IMR-90 (cell line): ENCODE data around the gene TRAF3. TPM values are rescaled to one million over a fixed set of nuclear protein-coding genes. Genes with fewer than 3 reads are reported as not detected.

Experiments
- ATAC-seq: fragments of 200-7000 bp; cut with Tn5 transposase; 2 replicates; pipeline ENCODE4 v1.9.1; 2020; ENCODE audit warnings: low read depth, mild to moderate bottlenecking, moderate library complexity
- BruUV-seq: library from RNA; stranded (reverse); fragments of 400-500 nt; replicated peaks from 2 replicates; lab custom pipeline; 2021; lab: Mats Ljungman, UMichigan
- CTCF ChIA-PET: fragments of 300-600 bp; formaldehyde crosslinking; extraction: SDS; loops from one replicate; lab custom pipeline; 2021; ENCODE audit warnings: antibody characterized with exemption; lab: Yijun Ruan, JAX
- POLR2A ChIA-PET: fragments of 300-600 bp; sonication (Branson Sonifier 250); formaldehyde crosslinking; loops from one replicate; lab custom pipeline; 2022; ENCODE audit warnings: antibody characterized with exemption; ENCODE audit not compliant: unreplicated experiment; lab: Charles Lee
- DNase-seq: peaks from one replicate; pipeline ENCODE4 v3.0.0; 2013
- H2AFZ ChIP-seq: replicated peaks from 2 replicates; pipeline ENCODE3; 2013; ENCODE audit warnings: low read length, mild to moderate bottlenecking; ENCODE audit not compliant: poor library complexity
- H2AK5ac ChIP-seq: 2 replicates; pipeline ENCODE4 v1.6.1; 2013; ENCODE audit warnings: low read depth, low read length, inconsistent platforms
- H2AK9ac ChIP-seq: replicated peaks from 2 replicates; pipeline ENCODE3; 2013; ENCODE audit warnings: mild to moderate bottlenecking, low read depth, low read length, moderate library complexity; ENCODE audit not compliant: poor library complexity
- H2BK120ac ChIP-seq: 2 replicates; pipeline ENCODE4 v1.6.1; 2013; ENCODE audit warnings: low read depth, low read length, inconsistent platforms
- H2BK15ac ChIP-seq: 3 replicates; pipeline ENCODE4 v1.6.1; 2013; ENCODE audit warnings: low read depth, low read length, inconsistent platforms
- H2BK20ac ChIP-seq: 2 replicates; pipeline ENCODE4 v1.6.1; 2013; ENCODE audit warnings: low read depth, mild to moderate bottlenecking, inconsistent platforms, low read length, moderate library complexity
- H2BK5ac ChIP-seq: 2 replicates; pipeline ENCODE4 v1.6.1; 2013; ENCODE audit warnings: mild to moderate bottlenecking, low read depth, low read length, inconsistent platforms; ENCODE audit not compliant: poor library complexity, severe bottlenecking
- H3K14ac ChIP-seq: replicated peaks from 2 replicates; pipeline ENCODE4 v1.6.1; 2013; ENCODE audit warnings: low read depth, low read length, inconsistent platforms
- H3K18ac ChIP-seq: 2 replicates; pipeline ENCODE4 v1.6.1; 2013; ENCODE audit warnings: low read depth, low read length, control low read depth
- H3K23ac ChIP-seq: 2 replicates; pipeline ENCODE4 v1.6.1; 2013; ENCODE audit warnings: low read depth, low read length, inconsistent platforms
- H3K27ac ChIP-seq: 2 replicates; pipeline ENCODE4 v1.5.1; 2013; ENCODE audit warnings: mild to moderate bottlenecking, control low read depth, low read length; ENCODE audit not compliant: insufficient read depth
- H3K27me3 ChIP-seq: 2 replicates; pipeline ENCODE4 v1.6.1; 2013; ENCODE audit warnings: low read length; ENCODE audit not compliant: control insufficient read depth, insufficient read depth
- H3K36me3 ChIP-seq: 2 replicates; pipeline ENCODE4 v1.6.1; 2013; ENCODE audit warnings: low read length, mixed read lengths; ENCODE audit not compliant: control insufficient read depth, insufficient read depth
- H3K4ac ChIP-seq: 2 replicates; pipeline ENCODE4 v1.6.1; 2013; ENCODE audit warnings: low read depth, low read length, inconsistent platforms
- H3K4me1 ChIP-seq: 2 replicates; pipeline ENCODE4 v1.6.1; 2013; ENCODE audit warnings: low read length, mixed read lengths; ENCODE audit not compliant: control insufficient read depth, insufficient read depth
- H3K4me2 ChIP-seq: 2 replicates; pipeline ENCODE4 v1.6.1; 2013; ENCODE audit warnings: low read depth, mild to moderate bottlenecking, control low read depth, low read length, moderate library complexity
- H3K4me3 ChIP-seq: 2 replicates; pipeline ENCODE4 v1.5.1; 2013; ENCODE audit warnings: low read depth, mild to moderate bottlenecking, control low read depth, low read length, moderate library complexity; ENCODE audit not compliant: insufficient read depth
- H3K56ac ChIP-seq: 2 replicates; pipeline ENCODE4 v1.6.1; 2013; ENCODE audit warnings: low read length, inconsistent platforms; ENCODE audit not compliant: insufficient read depth; ENCODE audit errors: extremely low read depth
- H3K79me1 ChIP-seq, 2 experiments: 2 replicates each; pipeline ENCODE4 v1.6.1; 2013; ENCODE audit warnings: low read length in 2 of 2, inconsistent platforms in 1 of 2, low read depth in 1 of 2
- H3K9ac ChIP-seq: 2 replicates; pipeline ENCODE4 v1.6.1; 2013; ENCODE audit warnings: low read depth, low read length, control low read depth
- H3K9me1 ChIP-seq: 2 replicates; pipeline ENCODE4 v1.6.1; 2013; ENCODE audit warnings: low read length, inconsistent platforms; ENCODE audit not compliant: insufficient read depth
- H3K9me3 ChIP-seq: 2 replicates; pipeline ENCODE4 v1.6.1; 2013; ENCODE audit warnings: low read length; ENCODE audit not compliant: control insufficient read depth, insufficient read depth
- H4K20me1 ChIP-seq: 2 replicates; pipeline ENCODE4 v1.6.1; 2013; ENCODE audit warnings: low read length, inconsistent platforms; ENCODE audit not compliant: insufficient read depth
- H4K5ac ChIP-seq: 2 replicates; pipeline ENCODE4 v1.6.1; 2013; ENCODE audit warnings: mild to moderate bottlenecking, low read depth, low read length, control low read depth
- H4K8ac ChIP-seq, 2 experiments: 2 replicates each; pipeline ENCODE4 v1.6.1; 2013; ENCODE audit warnings: low read depth in 2 of 2, low read length in 2 of 2, control low read depth in 1 of 2, inconsistent platforms in 1 of 2
- H4K91ac ChIP-seq: 2 replicates; pipeline ENCODE4 v1.6.1; 2013; ENCODE audit warnings: low read depth, low read length, inconsistent platforms; ENCODE audit not compliant: insufficient read depth
- BHLHE40 ChIP-seq: fragments of 150-350 bp; IDR thresholded peaks from 2 replicates; pipeline ENCODE4 v1.6.1; 2016; ENCODE audit warnings: mild to moderate bottlenecking, low read depth, low read length
- FOS ChIP-seq: fragments of 150-350 bp; IDR thresholded peaks from 2 replicates; pipeline ENCODE4 v1.6.1; 2016; ENCODE audit warnings: low read depth, low read length
- MAFK ChIP-seq: IDR thresholded peaks from 2 replicates; pipeline ENCODE4 v1.6.1; 2012; ENCODE audit warnings: low read depth, low read length, improper control_type of control experiment
- MAZ ChIP-seq: IDR thresholded peaks from 2 replicates; pipeline ENCODE4 v1.6.1; 2012; ENCODE audit warnings: low read depth, mild to moderate bottlenecking, low read length, improper control_type of control experiment, moderate library complexity, borderline replicate concordance
- MXI1 ChIP-seq: IDR thresholded peaks from 2 replicates; pipeline ENCODE4 v1.6.1; 2012; ENCODE audit warnings: low read depth, mild to moderate bottlenecking, low read length, moderate library complexity, borderline replicate concordance
- RAD21 ChIP-seq: IDR thresholded peaks from 2 replicates; pipeline ENCODE4 v1.6.1; 2012; ENCODE audit warnings: low read length, improper control_type of control experiment
- SMC3 ChIP-seq: fragments of 150-350 bp; IDR thresholded peaks from 2 replicates; pipeline ENCODE4 v1.6.1; 2016; ENCODE audit warnings: low read depth, mild to moderate bottlenecking, antibody characterized with exemption, low read length, moderate library complexity
- WGBS, 2 experiments: methylation state at CpG; one replicate each; pipeline versions ENCODE4 v1.1.5 to v1.1.7; 2013; ENCODE audit warnings: missing lambda C conversion rate in 2 of 2; ENCODE audit not compliant: insufficient read length in 1 of 2; ENCODE audit errors: extremely low coverage in 2 of 2; 5-methylcytosine and 5-hydroxymethylcytosine counted together
- dilution Hi-C: fragments of 300-500 bp; cut with HindIII; formaldehyde crosslinking; loops from one replicate; pipeline ENCODE4 v1.14.3; 2018; ENCODE audit warnings: low sequenced_read_pairs; ENCODE audit not compliant: unreplicated experiment
- in situ Hi-C: fragments of 300-500 bp; cut with MboI; formaldehyde crosslinking; loops from 3 replicates; pipeline ENCODE4 v1.14.3; 2019; ENCODE audit warnings: low sequenced_read_pairs, inconsistent platforms, mixed read lengths
- intact Hi-C: fragments of 100-400 bp; cut with micrococcal nuclease; formaldehyde crosslinking; loops from 2 replicates; pipeline ENCODE4 v1.10.0; 2022
- polyA plus RNA-seq, 3 experiments: library from polyadenylated mRNA; depleted of rRNA; stranded (reverse); fragments of >200 nt; gene quantifications; 2 replicates each; pipeline ENCODE4 v1.2.3, GENCODE V29; 2012; ENCODE audit warnings: low replicate concordance in 1 of 3
- total RNA-seq: library from RNA; depleted of rRNA; stranded (reverse); fragments of >200 nt; gene quantifications from 2 replicates; pipeline ENCODE4 v1.2.3, GENCODE V29; 2012

TRAF3 gene
- total and polyA plus RNA-seq, 2 of the 4 experiments (the other 2 are of a cell fraction) = 21.2 to 25.3 TPM

- Histone ChIP-seq H2BK15ac (no peak overlapping the region), H3K27ac (no peak overlapping the region; the same call in 1 of the 2 replicates), H3K4me2 (no peak overlapping the region), H3K9ac (no peak overlapping the region), H3K56ac (no peak overlapping the region), H3K9me3 (no peaks in the 10 kb centered on the region), H3K79me1 (peaks cover 45 to 81% of the 10 kb centered on the region in 2 experiments), H3K23ac (no peak overlapping the region), H3K4ac (0 out of 2 replicates have a peak overlapping the region, but pooled peaks have one; percentile 7), H3K18ac (peak overlapping the region; percentile 38), H2AK9ac (no peak overlapping the region), H3K9me1 (peaks cover 24% of the 10 kb centered on the region), H3K36me3 (no peaks in the 10 kb centered on the region), H2AK5ac (peak overlapping the region; percentile 68), H2BK120ac (peak overlapping the region; percentile 47), H2AFZ (no peak overlapping the region), H2BK5ac (no peak overlapping the region), H3K14ac (peak overlapping the region; percentile 17; the same call in 1 of the 2 replicates), H3K27me3 (no peaks in the 10 kb centered on the region), H4K20me1 (peaks cover 58% of the 10 kb centered on the region), H4K91ac (peak overlapping the region; percentile 86), H4K5ac (0 out of 2 replicates have a peak overlapping the region, but pooled peaks have one; percentile 10), H3K4me3 (no peak overlapping the region), H3K4me1 (peaks cover 17% of the 10 kb centered on the region), H4K8ac (peak overlapping the region; percentile 34 to 47; a peak in 1 of 4 replicates), H2BK20ac (peak overlapping the region; percentile 20; the same call in 1 of the 2 replicates)
- ChIA-PET CTCF (no interaction called here), POLR2A (no interaction called here)
- in situ Hi-C loops = no loop called here
- TF ChIP-seq SMC3 = 0 out of 2 replicates have a peak, but pooled peaks have one; percentile 6
- TF ChIP-seq RAD21 = no peak
- no peak for TF ChIP-seq MXI1
- no peak for TF ChIP-seq FOS
- no peak for TF ChIP-seq MAZ
- peak; percentile 6; the same call in 1 of the 2 replicates for TF ChIP-seq BHLHE40
- no peak for TF ChIP-seq MAFK
- DNase-seq (peak; percentile 90), ATAC-seq (peak; percentile 79)
- WGBS, 2 experiments = 79% methylated on average over 2 of the region's 8 CpGs; no CpG with 5 or more reads in 1 of the 2 experiments
- BruUV-seq = no TSS peak
- dilution Hi-C loops = no loop called here
- intact Hi-C loops = loop anchor here (1.0 to 5.0 kb wide), 2 partner anchors 29 to 92 kb away; no protein-coding TSS in a partner anchor
Measured at GRCh38 chr14:102799684-102800562, 22.7 kb downstream of the TRAF3 start.
